GM12878 (cell line): ENCODE measurements around the gene OR2T3. TPM values are rescaled to one million over a fixed set of nuclear protein-coding genes. Genes with fewer than 3 reads are reported as not detected.
A peak's percentile ranks its signal among the peaks of the same experiment; 100 is the strongest.
"Not testable (repeated sequence)": the region's sequence is repeated elsewhere in the genome, so short reads cannot be mapped to it uniquely, and the experiment has no call there.

Experiments
- ATAC-seq: fragments of 200-7000 bp; cut with Tn5 transposase; 3 replicates; pipeline ENCODE4 v1.9.1; 2020; ENCODE audit warnings: mild to moderate bottlenecking, moderate library complexity
- BruUV-seq: library from RNA; stranded (reverse); fragments of 400-500 nt; replicated peaks from 2 replicates; lab custom pipeline; 2021; lab: Mats Ljungman, UMichigan
- CTCF ChIA-PET: fragments of 300-600 bp; sonication (Branson Sonifier 250); formaldehyde crosslinking; extraction: SDS; loops from one replicate; lab custom pipeline; 2021; ENCODE audit warnings: inconsistent platforms; lab: Yijun Ruan, JAX
- POLR2A ChIA-PET: fragments of 350-600 bp; formaldehyde crosslinking; extraction: SDS; loops from one replicate; lab custom pipeline; 2021; ENCODE audit warnings: inconsistent platforms; lab: Charles Lee
- RAD21 ChIA-PET: fragments of 300-600 bp; sonication (Branson Sonifier 250); formaldehyde crosslinking; loops from one replicate; lab custom pipeline; 2023; ENCODE audit warnings: antibody characterized with exemption; ENCODE audit not compliant: unreplicated experiment; lab: Charles Lee
- SMC1A ChIA-PET: fragments of 300-600 bp; sonication (Branson Sonifier 250); formaldehyde crosslinking; loops from one replicate; lab custom pipeline; 2023; ENCODE audit not compliant: unreplicated experiment, uncharacterized antibody; lab: Charles Lee
- DNase-seq: peaks from one replicate; pipeline ENCODE4 v3.0.0-alpha.2; 2011; ENCODE audit warnings: low read depth, low spot score
- FAIRE-seq: peaks from 3 replicates; lab custom pipeline; 2011; peaks lifted over from hg19 to GRCh38; lab: Jason Lieb, UNC
- H2AFZ ChIP-seq: 2 replicates; pipeline ENCODE4 v1.6.0; 2011; ENCODE audit warnings: low read depth, low read length, control low read depth; ENCODE audit not compliant: control insufficient read depth
- H3K27ac ChIP-seq: 2 replicates; pipeline ENCODE4 v1.5.1; 2011; ENCODE audit warnings: control low read depth; ENCODE audit not compliant: control insufficient read depth, insufficient read depth
- H3K27me3 ChIP-seq, 2 experiments: replicated peaks in 1 of 2; 2 replicates each; pipeline versions ENCODE4 v1.6.0 to v1.6.1; 2011; ENCODE audit warnings: low read length in 1 of 2; ENCODE audit not compliant: control insufficient read depth in 2 of 2, insufficient read depth in 2 of 2
- H3K36me3 ChIP-seq, 2 experiments: 2 replicates each; pipeline ENCODE4 v1.5.1; 2011; ENCODE audit warnings: low read length in 1 of 2; ENCODE audit not compliant: control insufficient read depth in 2 of 2, insufficient read depth in 2 of 2
- H3K4me1 ChIP-seq: 2 replicates; pipeline ENCODE4 v1.6.1; 2011; ENCODE audit warnings: mild to moderate bottlenecking, low read length, moderate library complexity, mixed read lengths; ENCODE audit not compliant: control insufficient read depth, insufficient read depth
- H3K4me2 ChIP-seq: 2 replicates; pipeline ENCODE4 v1.6.0; 2011; ENCODE audit warnings: control low read depth; ENCODE audit not compliant: control insufficient read depth, insufficient read depth
- H3K4me3 ChIP-seq: fragments of 200-600 bp; sonication (generic); 2 replicates; pipeline ENCODE4 v1.5.1; 2016
- H3K79me2 ChIP-seq: 2 replicates; pipeline ENCODE4 v1.6.0; 2011; ENCODE audit warnings: low read length; ENCODE audit not compliant: control insufficient read depth, insufficient read depth
- H3K9ac ChIP-seq: 2 replicates; pipeline ENCODE4 v1.8.0; 2011; ENCODE audit warnings: low read length, control low read depth, mixed read lengths; ENCODE audit not compliant: control insufficient read depth, insufficient read depth
- H3K9me3 ChIP-seq: replicated peaks from 3 replicates; pipeline ENCODE4 v1.5.1; 2011; ENCODE audit warnings: mild to moderate bottlenecking, low read length; ENCODE audit not compliant: control insufficient read depth, insufficient read depth
- H4K20me1 ChIP-seq: 2 replicates; pipeline ENCODE4 v1.6.0; 2011; ENCODE audit not compliant: control insufficient read depth, insufficient read depth
- MLLT1 ChIP-seq: fragments of 450-650 bp; IDR thresholded peaks from 2 replicates; pipeline ENCODE4 v1.6.1; 2016; ENCODE audit warnings: mild to moderate bottlenecking
- POLR2AphosphoS5 ChIP-seq: IDR thresholded peaks from 2 replicates; pipeline ENCODE4 v1.6.1; 2011; ENCODE audit warnings: mild to moderate bottlenecking, low read length, inconsistent platforms
- SMAD5 ChIP-seq: IDR thresholded peaks from 2 replicates; pipeline ENCODE4 v1.6.1; 2016; ENCODE audit warnings: antibody characterized with exemption, low read depth
- WGBS: methylation state at CpG from one replicate; pipeline ENCODE4 v1.1.6; 2016; ENCODE audit warnings: low lambda C conversion rate; ENCODE audit not compliant: insufficient replicate concordance, insufficient coverage; ENCODE audit errors: missing lambda C conversion rate; 5-methylcytosine and 5-hydroxymethylcytosine counted together
- in situ Hi-C: fragments of 300-500 bp; cut with MboI; formaldehyde crosslinking; loops from 9 replicates; pipeline ENCODE4 v1.14.3; 2018; ENCODE audit warnings: mixed read lengths
- intact Hi-C: fragments of 100-400 bp; cut with micrococcal nuclease; formaldehyde crosslinking; loops from one replicate; pipeline ENCODE4 v1.14.2; 2022; ENCODE audit not compliant: unreplicated experiment
- polyA plus RNA-seq, 11 experiments: library from polyadenylated mRNA; depleted of rRNA in 4 of 11; unstranded in 6 of 11; stranded (reverse) in 5 of 11; fragments of >200 nt; fragmentation: Nextera tagmentation in 4 of 11; fragmentation: Illumina TruSeq in 1 of 11; extraction: Ambion mirVana in 4 of 11; extraction: Trizol in 1 of 11; gene quantifications; 1 replicate in 1 of 11; 2 replicates in 10 of 11; pipeline versions ENCODE4 v1.2.1 to v1.2.3, GENCODE V29; 2011 to 2016; ENCODE audit warnings: inconsistent platforms in 2 of 11, missing spikeins in 2 of 11, low read depth in 1 of 11
- total RNA-seq, 4 experiments: library from RNA; depleted of rRNA in 3 of 4; stranded (reverse); fragments of >200 nt in 3 of 4; fragmentation: Illumina TruSeq in 1 of 4; extraction: Trizol in 1 of 4; gene quantifications; 2 replicates each; pipeline versions ENCODE4 v1.2.1 to v1.2.3, GENCODE V29; 2013 to 2021

The OR2T3 gene
- total and polyA plus RNA-seq, 10 of the 15 experiments (the other 5 are each of a cell fraction or from before 2014, with no cell fraction given) = 2.0 to 23.3 (median 7.2) TPM

- H4K20me1 ChIP-seq, H3K9me3 ChIP-seq, H3K4me1 ChIP-seq, H2AFZ ChIP-seq, H3K27me3 ChIP-seq, CTCF ChIA-PET, H3K36me3 ChIP-seq, BruUV-seq, RAD21 ChIA-PET, H3K79me2 ChIP-seq, DNase-seq, intact Hi-C loops: not testable (repeated sequence)
- in situ Hi-C loops = loop anchor here (25.0 kb wide), 1 partner anchor 1086 kb away; no protein-coding TSS in a partner anchor
- FAIRE-seq (peak; percentile 76), ATAC-seq (peak; percentile 51)
- SMC1A ChIA-PET = interaction anchor here (0.6 kb wide), 1 partner anchor 41 kb away, joined by 3 read pairs; no protein-coding TSS in a partner anchor
- H3K27ac ChIP-seq = peak overlapping the region; percentile 89
- peak overlapping the region; percentile 59; the same call in 1 of the 2 replicates for H3K9ac ChIP-seq
- H3K4me2 ChIP-seq = 0 out of 2 replicates have a peak overlapping the region, but pooled peaks have one; percentile 25
- POLR2A ChIA-PET = interaction anchor here (0.5 kb wide), 1 partner anchor 374 kb away, joined by 3 read pairs; no protein-coding TSS in a partner anchor
- WGBS = no CpG with 5 or more reads among the region's 4 CpGs
- peak overlapping the region; percentile 17; the same call in 1 of the 2 replicates for H3K4me3 ChIP-seq
Measured at GRCh38 chr1:248448409-248449074, 24.6 kb upstream of the OR2T3 start.

- H3K4me2 ChIP-seq = peak overlapping the region; percentile 60; the same call in 1 of the 2 replicates
- H3K4me1 ChIP-seq, H4K20me1 ChIP-seq, POLR2A ChIA-PET, intact Hi-C loops, FAIRE-seq, DNase-seq, CTCF ChIA-PET, H3K9me3 ChIP-seq, SMC1A ChIA-PET, H3K27me3 ChIP-seq, H2AFZ ChIP-seq, H3K36me3 ChIP-seq, H3K79me2 ChIP-seq: not testable (repeated sequence)
- peak; percentile 42 for ATAC-seq
- peak overlapping the region; percentile 56 for H3K9ac ChIP-seq
- BruUV-seq = TSS peak; percentile 95
- RAD21 ChIA-PET = interaction anchor here (0.7 kb wide), 1 partner anchor 355 kb away, joined by 3 read pairs; no protein-coding TSS in a partner anchor
- peak overlapping the region; percentile 87 for H3K27ac ChIP-seq
- peak overlapping the region; percentile 38; the same call in 1 of the 2 replicates for H3K4me3 ChIP-seq
- in situ Hi-C loops = loop anchor here (25.0 kb wide), 1 partner anchor 1088 kb away; no protein-coding TSS in a partner anchor
- WGBS = 20% methylated on average over 5 of the region's 6 CpGs
- TF ChIP-seq SMAD5 (peak; percentile 77; the same call in 1 of the 2 replicates), MLLT1 (peak; percentile 89), POLR2AphosphoS5 (peak; percentile 79)
Measured at GRCh38 chr1:248449821-248450465, 23.2 kb upstream of the OR2T3 start.
